ENCODE data around the gene TMC6. TPM values are rescaled to one million over a fixed set of nuclear protein-coding genes. Genes with fewer than 3 reads are reported as not detected.

TMC6 gene
- total RNA-seq, 1 donor from 2014 or later: 292 TPM

DNA sequence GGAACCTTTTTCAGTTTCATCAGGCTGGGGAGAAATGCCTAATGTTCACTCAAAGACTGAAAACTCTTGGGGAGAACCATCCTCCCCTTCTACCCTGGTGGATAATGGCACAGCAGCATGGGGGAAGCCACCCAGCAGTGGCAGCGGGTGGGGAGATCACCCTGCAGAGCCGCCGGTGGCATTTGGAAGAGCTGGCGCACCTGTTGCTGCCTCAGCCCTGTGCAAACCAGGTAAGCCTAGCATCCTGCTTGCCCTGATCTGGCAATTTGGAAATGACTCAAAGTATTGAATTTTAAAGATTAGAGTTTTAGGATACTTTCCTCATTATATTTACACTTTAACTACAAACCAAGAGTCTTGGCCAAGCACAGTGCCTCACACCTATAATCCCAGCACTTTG is 63.8 kb downstream of the TMC6 start:
- DNase-seq (ENCODE audit: low spot score): no peak
- no peaks in the 10 kb centered on the region for H3K36me3 Mint-ChIP-seq (ENCODE audit: low read depth, unreplicated experiment)
- no peaks in the 10 kb centered on the region for H3K4me1 Mint-ChIP-seq (ENCODE audit: unreplicated experiment)
- no peak overlapping the region for H3K4me3 Mint-ChIP-seq (ENCODE audit: unreplicated experiment)
- TF ChIP-seq CTCF (IDR thresholded peaks at IDR 0.05; ENCODE audit: unreplicated experiment): no peak
- no peaks in the 10 kb centered on the region for H3K9me3 Mint-ChIP-seq (ENCODE audit: unreplicated experiment)
- H3K27me3 Mint-ChIP-seq (ENCODE audit: unreplicated experiment): no peaks in the 10 kb centered on the region
- no peak overlapping the region for H3K27ac Mint-ChIP-seq (ENCODE audit: unreplicated experiment)

DNA sequence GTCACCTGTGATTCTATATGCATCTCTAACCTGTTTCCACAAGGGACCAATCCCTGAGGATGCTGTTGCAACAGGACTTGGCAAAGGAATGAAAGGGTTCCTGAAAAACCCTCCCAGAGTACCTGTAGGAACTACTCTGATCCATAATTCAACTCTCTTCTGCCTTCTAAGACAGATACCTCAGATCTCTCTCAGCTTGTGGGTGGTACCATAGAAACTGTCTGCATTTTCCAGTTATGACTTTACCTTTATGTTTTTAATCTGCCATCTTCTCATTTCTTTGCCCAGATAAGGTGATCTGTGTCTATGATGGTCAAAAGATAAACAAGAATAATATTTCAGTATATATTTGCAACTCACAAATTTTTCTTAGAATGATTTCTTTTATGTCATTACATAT is 65.1 kb downstream of the TMC6 start:
- no peak for DNase-seq (ENCODE audit: low spot score)
- H3K4me3 Mint-ChIP-seq (ENCODE audit: unreplicated experiment): no peak overlapping the region
- no peaks in the 10 kb centered on the region for H3K36me3 Mint-ChIP-seq (ENCODE audit: low read depth, unreplicated experiment)
- TF ChIP-seq CTCF (IDR thresholded peaks at IDR 0.05; ENCODE audit: unreplicated experiment): no peak
- H3K27ac Mint-ChIP-seq (ENCODE audit: unreplicated experiment): no peak overlapping the region
- H3K4me1 Mint-ChIP-seq (ENCODE audit: unreplicated experiment): no peaks in the 10 kb centered on the region
- H3K27me3 Mint-ChIP-seq (ENCODE audit: unreplicated experiment): no peaks in the 10 kb centered on the region
- H3K9me3 Mint-ChIP-seq (ENCODE audit: unreplicated experiment): no peaks in the 10 kb centered on the region

- Mint-ChIP-seq H3K36me3 (ENCODE audit: low read depth, unreplicated experiment) (no peaks in the 10 kb centered on the region), H3K27ac (ENCODE audit: unreplicated experiment) (no peak overlapping the region), H3K4me3 (ENCODE audit: unreplicated experiment) (no peak overlapping the region), H3K4me1 (ENCODE audit: unreplicated experiment) (no peaks in the 10 kb centered on the region), H3K27me3 (ENCODE audit: unreplicated experiment) (no peaks in the 10 kb centered on the region), H3K9me3 (ENCODE audit: unreplicated experiment) (no peaks in the 10 kb centered on the region)
- no peak for TF ChIP-seq CTCF (IDR thresholded peaks at IDR 0.05; ENCODE audit: unreplicated experiment)
- no peak for DNase-seq (ENCODE audit: low spot score)
Measured at GRCh38 chr17:78062596-78062995, 66.0 kb downstream of the TMC6 start.

Other genes with a start within 250 kb of the TMC6 start
- 13.1 TPM for gene TNRC6C, start 170.1 kb downstream of the TMC6 start, total RNA-seq (ENCODE audit: unreplicated experiment)
- gene TMC8, start 2.0 kb upstream of the TMC6 start, total RNA-seq (ENCODE audit: unreplicated experiment): 55.8 TPM
- not detected for gene C17orf99, start 17.6 kb upstream of the TMC6 start, total RNA-seq (ENCODE audit: unreplicated experiment)
- gene SYNGR2, start 39.8 kb upstream of the TMC6 start, total RNA-seq (ENCODE audit: unreplicated experiment): 72.6 TPM
- gene TK1, start 58.3 kb upstream of the TMC6 start, total RNA-seq (ENCODE audit: unreplicated experiment): 23.8 TPM
- gene AFMID, start 58.6 kb upstream of the TMC6 start, total RNA-seq (ENCODE audit: unreplicated experiment): 135 TPM
- 22.0 TPM for gene BIRC5, start 85.5 kb upstream of the TMC6 start, total RNA-seq (ENCODE audit: unreplicated experiment)
- gene TMEM235, start 102.9 kb upstream of the TMC6 start, total RNA-seq (ENCODE audit: unreplicated experiment): 21.1 TPM
- gene SOCS3, start 231.3 kb upstream of the TMC6 start, total RNA-seq (ENCODE audit: unreplicated experiment): 30.2 TPM
- gene PGS1, start 249.9 kb upstream of the TMC6 start, total RNA-seq (ENCODE audit: unreplicated experiment): 85.5 TPM

Measured in endothelial cell (in vitro differentiated cells).